Liver (tissue), 3 donors: Measurements from ENCODE around the gene ZNF382.

ENCODE experiments used
- ATF3 ChIP-seq: IDR thresholded peaks from 2 replicates; pipeline ENCODE4 v1.6.1; 2016; ENCODE audit warnings: antibody characterized with exemption
- CTCF ChIP-seq: fragments of 150-350 bp; IDR thresholded peaks from 2 replicates; pipeline ENCODE4 v1.5.1; 2017; ENCODE audit warnings: improper control_type of control experiment, low read depth, low read length; ENCODE audit not compliant: missing input control
- EGR1 ChIP-seq, 2 donors: IDR thresholded peaks; 2 replicates each; pipeline ENCODE4 v1.6.1; 2016 to 2018; ENCODE audit warnings: antibody characterized with exemption in 2 of 2, low read depth in 2 of 2
- FOXA1 ChIP-seq: IDR thresholded peaks from 2 replicates; pipeline ENCODE4 v1.6.1; 2016; ENCODE audit warnings: antibody characterized with exemption
- GABPA ChIP-seq, 2 donors: IDR thresholded peaks in 1 of 2; conservative IDR thresholded peaks in 1 of 2; 2 replicates each; pipeline ENCODE4 v1.6.1; 2016; ENCODE audit warnings: antibody characterized with exemption in 2 of 2, mild to moderate bottlenecking in 1 of 2, moderate library complexity in 1 of 2
- MAX ChIP-seq: IDR thresholded peaks from 2 replicates; pipeline ENCODE4 v1.6.1; 2016; ENCODE audit warnings: antibody characterized with exemption
- RAD21 ChIP-seq, 2 donors: IDR thresholded peaks; 2 replicates each; pipeline ENCODE4 v1.6.1; 2016; ENCODE audit warnings: antibody characterized with exemption in 2 of 2, mild to moderate bottlenecking in 2 of 2
- SP1 ChIP-seq: IDR thresholded peaks from 2 replicates; pipeline ENCODE4 v1.6.1; 2018; ENCODE audit warnings: antibody characterized with exemption, mild to moderate bottlenecking
- YY1 ChIP-seq: IDR thresholded peaks from 2 replicates; pipeline ENCODE4 v1.6.1; 2016; ENCODE audit warnings: antibody characterized with exemption, mild to moderate bottlenecking
- ZBTB33 ChIP-seq: IDR thresholded peaks from 2 replicates; pipeline ENCODE4 v1.6.1; 2016; ENCODE audit warnings: antibody characterized with exemption
- donor health status: healthy.
- donor health status: healthy.

GRCh38 chr19:36679455-36679854, 74.3 kb downstream of the ZNF382 start:
- TF ChIP-seq CTCF (no peak), RAD21 (IDR thresholded peaks at IDR 0.05) (no peak), ATF3 (no peak), ZBTB33 (no peak), MAX (no peak), YY1 (no peak), SP1 (no peak), GABPA (IDR thresholded peaks at IDR 0.05 in 1 of 2, conservative IDR thresholded peaks at IDR 0.05 in 1 of 2) (no peak), EGR1 (IDR thresholded peaks at IDR 0.05; ENCODE audit: low read depth in 2 of 2) (no peak), FOXA1 (no peak)
